Measurements from ENCODE around the gene OSBPL2. TPM values are rescaled to one million over a fixed set of nuclear protein-coding genes. Genes with fewer than 3 reads are reported as not detected.

Gene OSBPL2
- total RNA-seq, 1 donor from 2014 or later: 56.7 TPM

GRCh38 chr20:62227977-62228958, 10.1 kb upstream of the OSBPL2 start:
- Mint-ChIP-seq H3K36me3 (ENCODE audit: insufficient read depth) (no peaks in the 10 kb centered on the region), H3K9me3 (ENCODE audit: low read depth) (no peaks in the 10 kb centered on the region), H3K27ac (no peak overlapping the region), H3K4me3 (ENCODE audit: low read depth) (no peak overlapping the region), H3K27me3 (peaks cover 34% of the 10 kb centered on the region), H3K4me1 (ENCODE audit: low read depth) (no peaks in the 10 kb centered on the region)
- no peak for TF ChIP-seq CTCF (IDR thresholded peaks at IDR 0.05; ENCODE audit: unreplicated experiment)
- DNase-seq (ENCODE audit: low spot score, unreplicated experiment): no peak

- peaks cover 32% of the 10 kb centered on the region for H3K27me3 Mint-ChIP-seq
- TF ChIP-seq CTCF (IDR thresholded peaks at IDR 0.05; ENCODE audit: unreplicated experiment): no peak
- no peaks in the 10 kb centered on the region for H3K36me3 Mint-ChIP-seq (ENCODE audit: insufficient read depth)
- DNase-seq (ENCODE audit: low spot score, unreplicated experiment): no peak
- no peak overlapping the region for H3K27ac Mint-ChIP-seq
- H3K9me3 Mint-ChIP-seq (ENCODE audit: low read depth): no peaks in the 10 kb centered on the region
- H3K4me1 Mint-ChIP-seq (ENCODE audit: low read depth): no peaks in the 10 kb centered on the region
- H3K4me3 Mint-ChIP-seq (ENCODE audit: low read depth): no peak overlapping the region
Observed at GRCh38 chr20:62228982-62229545, 9.3 kb upstream of the OSBPL2 start.

- DNase-seq (ENCODE audit: low spot score, unreplicated experiment): no peak
- no peak overlapping the region for H3K27ac Mint-ChIP-seq
- H3K4me3 Mint-ChIP-seq (ENCODE audit: low read depth): no peak overlapping the region
- H3K9me3 Mint-ChIP-seq (ENCODE audit: low read depth): no peaks in the 10 kb centered on the region
- H3K4me1 Mint-ChIP-seq (ENCODE audit: low read depth): no peaks in the 10 kb centered on the region
- peaks cover 26% of the 10 kb centered on the region for H3K27me3 Mint-ChIP-seq
- H3K36me3 Mint-ChIP-seq (ENCODE audit: insufficient read depth): no peaks in the 10 kb centered on the region
- no peak for TF ChIP-seq CTCF (IDR thresholded peaks at IDR 0.05; ENCODE audit: unreplicated experiment)
Observed at GRCh38 chr20:62229667-62230066, 8.7 kb upstream of the OSBPL2 start.

GRCh38 chr20:62230276-62230675, 8.0 kb upstream of the OSBPL2 start:
- no peak overlapping the region for H3K4me3 Mint-ChIP-seq (ENCODE audit: low read depth)
- H3K9me3 Mint-ChIP-seq (ENCODE audit: low read depth): no peaks in the 10 kb centered on the region
- H3K27me3 Mint-ChIP-seq: peaks cover 21% of the 10 kb centered on the region
- H3K27ac Mint-ChIP-seq: no peak overlapping the region
- no peaks in the 10 kb centered on the region for H3K36me3 Mint-ChIP-seq (ENCODE audit: insufficient read depth)
- no peak for DNase-seq (ENCODE audit: low spot score, unreplicated experiment)
- TF ChIP-seq CTCF (IDR thresholded peaks at IDR 0.05; ENCODE audit: unreplicated experiment): no peak
- no peaks in the 10 kb centered on the region for H3K4me1 Mint-ChIP-seq (ENCODE audit: low read depth)

- Mint-ChIP-seq H3K27me3 (peaks cover 17% of the 10 kb centered on the region), H3K4me1 (ENCODE audit: low read depth) (no peaks in the 10 kb centered on the region), H3K36me3 (ENCODE audit: insufficient read depth) (no peaks in the 10 kb centered on the region), H3K4me3 (ENCODE audit: low read depth) (no peak overlapping the region), H3K9me3 (ENCODE audit: low read depth) (no peaks in the 10 kb centered on the region), H3K27ac (no peak overlapping the region)
- DNase-seq (ENCODE audit: low spot score, unreplicated experiment): no peak
- TF ChIP-seq CTCF (IDR thresholded peaks at IDR 0.05; ENCODE audit: unreplicated experiment): no peak
Observed at GRCh38 chr20:62230696-62231095, 7.6 kb upstream of the OSBPL2 start.
